Epidermal melanocyte (primary cell): Measurements from ENCODE around the gene MFAP4.
"Not testable (repeated sequence)": the region's sequence is repeated elsewhere in the genome, so short reads cannot be mapped to it uniquely, and the experiment has no call there.

Source experiments
- DNase-seq: peaks from one replicate; pipeline ENCODE4 v3.0.0; 2011; ENCODE audit warnings: low spot score; ENCODE audit not compliant: insufficient read length

The MFAP4 gene

GRCh38 chr17:19353401-19353800, 33.6 kb downstream of the MFAP4 start:
- DNase-seq, result not testable (repeated sequence)

GRCh38 chr17:19348806-19349205, 38.2 kb downstream of the MFAP4 start:
- no peak for DNase-seq

- no peak for DNase-seq
These were observed 38.8 kb downstream of the MFAP4 start for GRCh38 chr17:19348081-19348650.

GRCh38 chr17:19347323-19348080, 39.5 kb downstream of the MFAP4 start:
- no peak for DNase-seq

- DNase-seq, result no peak
These were observed 40.4 kb downstream of the MFAP4 start for GRCh38 chr17:19346351-19347255.

- no peak for DNase-seq
These were observed 41.3 kb downstream of the MFAP4 start for GRCh38 chr17:19345486-19346350.

- no peak for DNase-seq
These were observed 41.9 kb downstream of the MFAP4 start for GRCh38 chr17:19345067-19345460.

- no peak for DNase-seq
These were observed 42.5 kb downstream of the MFAP4 start for GRCh38 chr17:19344311-19345066.

GRCh38 chr17:19343671-19344151, 43.3 kb downstream of the MFAP4 start:
- DNase-seq, result no peak

- no peak for DNase-seq
These were observed 43.7 kb downstream of the MFAP4 start for GRCh38 chr17:19343256-19343630.

GRCh38 chr17:19342611-19343255, 44.3 kb downstream of the MFAP4 start:
- no peak for DNase-seq

GRCh38 chr17:19341641-19342610, 45.1 kb downstream of the MFAP4 start:
- no peak for DNase-seq

GRCh38 chr17:19341211-19341631, 45.8 kb downstream of the MFAP4 start:
- no peak for DNase-seq

- DNase-seq, result no peak
These were observed 47.6 kb downstream of the MFAP4 start for GRCh38 chr17:19339341-19339815.

- DNase-seq, result no peak
These were observed 48.7 kb downstream of the MFAP4 start for GRCh38 chr17:19338031-19338990.

GRCh38 chr17:19337712-19338023, 49.3 kb downstream of the MFAP4 start:
- no peak for DNase-seq

- DNase-seq, result no peak
These were observed 49.9 kb downstream of the MFAP4 start for GRCh38 chr17:19336938-19337711.
